Measurements from ENCODE around the gene ATXN2L. TPM values are rescaled to one million over a fixed set of nuclear protein-coding genes. Genes with fewer than 3 reads are reported as not detected.
A peak's percentile ranks its signal among the peaks of the same experiment; 100 is the strongest.
"Not testable (repeated sequence)": the region's sequence is repeated elsewhere in the genome, so short reads cannot be mapped to it uniquely, and the experiment has no call there.

The ATXN2L gene
- total RNA-seq, 3 donors from 2014 or later: 315 to 351 (median 325) TPM

- H3K9me3 Mint-ChIP-seq: no peaks in the 10 kb centered on the region
- no peaks in the 10 kb centered on the region for H3K27me3 Mint-ChIP-seq (ENCODE audit: low read depth)
- DNase-seq (no peak), ATAC-seq (no peak)
- no peak overlapping the region for H3K4me3 Mint-ChIP-seq
- no peaks in the 10 kb centered on the region for H3K4me1 Mint-ChIP-seq (ENCODE audit: low read depth)
- H3K36me3 Mint-ChIP-seq (ENCODE audit: insufficient read depth): peaks cover 10% of the 10 kb centered on the region
Measured at GRCh38 chr16:28872952-28873351, 50.2 kb downstream of the ATXN2L start.

GRCh38 chr16:28873543-28874201 is 50.9 kb downstream of the ATXN2L start:
- peak; percentile 57 for DNase-seq
- no peak overlapping the region for H3K4me3 Mint-ChIP-seq
- peaks cover under 1% of the 10 kb centered on the region for H3K4me1 Mint-ChIP-seq (ENCODE audit: low read depth)
- H3K9me3 Mint-ChIP-seq: no peaks in the 10 kb centered on the region
- ATAC-seq: peak; percentile 80 to 85
- no peaks in the 10 kb centered on the region for H3K27me3 Mint-ChIP-seq (ENCODE audit: low read depth)
- H3K36me3 Mint-ChIP-seq (ENCODE audit: insufficient read depth): peaks cover 9% of the 10 kb centered on the region

- no peak for ATAC-seq
Measured at GRCh38 chr16:28874406-28874805, 51.6 kb downstream of the ATXN2L start.

GRCh38 chr16:28875134-28876018 is 52.6 kb downstream of the ATXN2L start:
- H3K36me3 Mint-ChIP-seq (ENCODE audit: insufficient read depth): no peaks in the 10 kb centered on the region
- H3K4me1 Mint-ChIP-seq (ENCODE audit: low read depth): peaks cover 6% of the 10 kb centered on the region
- no peaks in the 10 kb centered on the region for H3K27me3 Mint-ChIP-seq (ENCODE audit: low read depth)
- ATAC-seq (no peak), DNase-seq (no peak)
- no peaks in the 10 kb centered on the region for H3K9me3 Mint-ChIP-seq
- H3K4me3 Mint-ChIP-seq: no peak overlapping the region

More at GRCh38 chr16:28874406-28874805, 51.6 kb downstream of the ATXN2L start:
- Mint-ChIP-seq H3K4me1 (ENCODE audit: low read depth) (peaks cover 5% of the 10 kb centered on the region), H3K9me3 (no peaks in the 10 kb centered on the region), H3K36me3 (ENCODE audit: insufficient read depth) (peaks cover 6% of the 10 kb centered on the region), H3K27me3 (ENCODE audit: low read depth) (no peaks in the 10 kb centered on the region), H3K4me3 (no peak overlapping the region)
- DNase-seq: no peak

- ATAC-seq: no peak
- H3K4me3 Mint-ChIP-seq: no peak overlapping the region
- peaks cover 11% of the 10 kb centered on the region for H3K4me1 Mint-ChIP-seq (ENCODE audit: low read depth)
- no peaks in the 10 kb centered on the region for H3K36me3 Mint-ChIP-seq (ENCODE audit: insufficient read depth)
- peaks cover 5% of the 10 kb centered on the region for H3K27me3 Mint-ChIP-seq (ENCODE audit: low read depth)
- DNase-seq: no peak
- no peaks in the 10 kb centered on the region for H3K9me3 Mint-ChIP-seq
Measured at GRCh38 chr16:28876019-28876659, 53.3 kb downstream of the ATXN2L start.

- Mint-ChIP-seq H3K36me3 (ENCODE audit: insufficient read depth) (no peaks in the 10 kb centered on the region), H3K9me3 (no peaks in the 10 kb centered on the region), H3K27me3 (ENCODE audit: low read depth) (peaks cover 7% of the 10 kb centered on the region), H3K4me1 (ENCODE audit: low read depth) (peaks cover 13% of the 10 kb centered on the region), H3K4me3 (no peak overlapping the region)
- no peak for DNase-seq
- no peak for ATAC-seq
Measured at GRCh38 chr16:28876973-28877654, 54.3 kb downstream of the ATXN2L start.

GRCh38 chr16:28877655-28878000 is 54.8 kb downstream of the ATXN2L start:
- DNase-seq (no peak), ATAC-seq (no peak)
- H3K9me3 Mint-ChIP-seq: no peaks in the 10 kb centered on the region
- peaks cover 13% of the 10 kb centered on the region for H3K4me1 Mint-ChIP-seq (ENCODE audit: low read depth)
- H3K27me3 Mint-ChIP-seq (ENCODE audit: low read depth): peaks cover 10% of the 10 kb centered on the region
- H3K4me3 Mint-ChIP-seq: no peak overlapping the region
- no peaks in the 10 kb centered on the region for H3K36me3 Mint-ChIP-seq (ENCODE audit: insufficient read depth)

GRCh38 chr16:28878083-28878926 is 55.5 kb downstream of the ATXN2L start, which contains the start of gene ATP2A1:
Gene ATP2A1, plus strand, starts transcription at chr16:28878488. Its CDS starts 184 bp downstream, at chr16:28878672.
- DNase-seq (no peak), ATAC-seq (no peak)
- no peaks in the 10 kb centered on the region for H3K36me3 Mint-ChIP-seq (ENCODE audit: insufficient read depth)
- H3K4me3 Mint-ChIP-seq: peak within 1 kb of the TSS; percentile 88
- H3K4me1 Mint-ChIP-seq (ENCODE audit: low read depth): peaks cover 13% of the 10 kb centered on the region
- peaks cover 10% of the 10 kb centered on the region for H3K27me3 Mint-ChIP-seq (ENCODE audit: low read depth)
- H3K9me3 Mint-ChIP-seq: no peaks in the 10 kb centered on the region

GRCh38 chr16:28879261-28879840 is 56.6 kb downstream of the ATXN2L start:
- Mint-ChIP-seq H3K36me3 (ENCODE audit: insufficient read depth) (no peaks in the 10 kb centered on the region), H3K4me3 (peak overlapping the region; percentile 88), H3K4me1 (ENCODE audit: low read depth) (peaks cover 13% of the 10 kb centered on the region), H3K27me3 (ENCODE audit: low read depth) (peaks cover 14% of the 10 kb centered on the region), H3K9me3 (no peaks in the 10 kb centered on the region)
- peak; percentile 54 to 63 for ATAC-seq
- no peak for DNase-seq

GRCh38 chr16:28879841-28880588 is 57.2 kb downstream of the ATXN2L start:
- peak; percentile 98 to 99 for ATAC-seq
- peaks cover 14% of the 10 kb centered on the region for H3K27me3 Mint-ChIP-seq (ENCODE audit: low read depth)
- no peaks in the 10 kb centered on the region for H3K36me3 Mint-ChIP-seq (ENCODE audit: insufficient read depth)
- peak; percentile 87 for DNase-seq
- H3K4me1 Mint-ChIP-seq (ENCODE audit: low read depth): peaks cover 13% of the 10 kb centered on the region
- H3K9me3 Mint-ChIP-seq: no peaks in the 10 kb centered on the region
- peak overlapping the region; percentile 88 for H3K4me3 Mint-ChIP-seq

- ATAC-seq: no peak
- Mint-ChIP-seq H3K36me3 (ENCODE audit: insufficient read depth) (no peaks in the 10 kb centered on the region), H3K4me1 (ENCODE audit: low read depth) (peaks cover 13% of the 10 kb centered on the region), H3K4me3 (peak overlapping the region; percentile 70), H3K9me3 (no peaks in the 10 kb centered on the region), H3K27me3 (ENCODE audit: low read depth) (peaks cover 14% of the 10 kb centered on the region)
- DNase-seq: no peak
Measured at GRCh38 chr16:28880589-28880915, 57.8 kb downstream of the ATXN2L start.

GRCh38 chr16:28880955-28881354 is 58.2 kb downstream of the ATXN2L start:
- no peak for DNase-seq
- Mint-ChIP-seq H3K4me3 (peak overlapping the region; percentile 70), H3K9me3 (no peaks in the 10 kb centered on the region), H3K4me1 (ENCODE audit: low read depth) (peaks cover 13% of the 10 kb centered on the region), H3K27me3 (ENCODE audit: low read depth) (peaks cover 14% of the 10 kb centered on the region), H3K36me3 (ENCODE audit: insufficient read depth) (no peaks in the 10 kb centered on the region)
- no peak for ATAC-seq

GRCh38 chr16:28881565-28881964 is 58.8 kb downstream of the ATXN2L start:
- ATAC-seq; DNase-seq; H3K36me3 Mint-ChIP-seq (ENCODE audit: insufficient read depth); H3K9me3 Mint-ChIP-seq; H3K4me3 Mint-ChIP-seq: not testable (repeated sequence)
- H3K27me3 Mint-ChIP-seq (ENCODE audit: low read depth): peaks cover 14% of the 10 kb centered on the region
- peaks cover 13% of the 10 kb centered on the region for H3K4me1 Mint-ChIP-seq (ENCODE audit: low read depth)

Data from activated T-cell treated with anti-CD3 and anti-CD28 coated beads, Interleukin-2, amount 50 U/mL, for 4 hours (primary cell).